ENCODE results near the gene MFSD12.
"Not testable (repeated sequence)": the region's sequence is repeated elsewhere in the genome, so short reads cannot be mapped to it uniquely, and the experiment has no call there.

The MFSD12 gene

GRCh38 chr19:3537438-3538240, 19.7 kb downstream of the MFSD12 start:
- no peak for DNase-seq (ENCODE audit: low read depth in 2 of 2, low spot score in 1 of 2)

- no peak for DNase-seq (ENCODE audit: low read depth in 2 of 2, low spot score in 1 of 2)
These were observed 20.3 kb downstream of the MFSD12 start for GRCh38 chr19:3537101-3537437.

- DNase-seq (ENCODE audit: low read depth in 2 of 2, low spot score in 1 of 2) = no peak
These were observed 20.8 kb downstream of the MFSD12 start for GRCh38 chr19:3536429-3537100.

- DNase-seq (ENCODE audit: low read depth in 2 of 2, low spot score in 1 of 2) = no peak
These were observed 21.4 kb downstream of the MFSD12 start for GRCh38 chr19:3535981-3536380.

GRCh38 chr19:3535563-3535965, 21.8 kb downstream of the MFSD12 start:
- DNase-seq (ENCODE audit: low read depth in 2 of 2, low spot score in 1 of 2) = no peak

- DNase-seq (ENCODE audit: low read depth in 2 of 2, low spot score in 1 of 2) = no peak
These were observed 22.2 kb downstream of the MFSD12 start for GRCh38 chr19:3535235-3535535.

GRCh38 chr19:3534375-3535234, 22.8 kb downstream of the MFSD12 start:
- no peak for DNase-seq (ENCODE audit: low read depth in 2 of 2, low spot score in 1 of 2)

- DNase-seq (ENCODE audit: low read depth in 2 of 2, low spot score in 1 of 2) = no peak
These were observed 23.7 kb downstream of the MFSD12 start for GRCh38 chr19:3533563-3534216.

GRCh38 chr19:3533033-3533432, 24.4 kb downstream of the MFSD12 start:
- no peak for DNase-seq (ENCODE audit: low read depth in 2 of 2, low spot score in 1 of 2)

GRCh38 chr19:3532154-3532786, 25.1 kb downstream of the MFSD12 start:
- no peak for DNase-seq (ENCODE audit: low read depth in 2 of 2, low spot score in 1 of 2)

- DNase-seq (ENCODE audit: low read depth in 2 of 2, low spot score in 1 of 2) = no peak
These were observed 25.7 kb downstream of the MFSD12 start for GRCh38 chr19:3531716-3532115.

GRCh38 chr19:3530389-3530788, 27.0 kb downstream of the MFSD12 start:
- no peak for DNase-seq (ENCODE audit: low read depth in 2 of 2, low spot score in 1 of 2)

GRCh38 chr19:3529299-3529698, 28.1 kb downstream of the MFSD12 start:
- DNase-seq (ENCODE audit: low read depth in 2 of 2, low spot score in 1 of 2) = not testable (repeated sequence)

GRCh38 chr19:3528539-3529211, 28.7 kb downstream of the MFSD12 start:
- DNase-seq (ENCODE audit: low read depth in 2 of 2, low spot score in 1 of 2) = no peak

- DNase-seq (ENCODE audit: low read depth in 2 of 2, low spot score in 1 of 2) = no peak
These were observed 29.3 kb downstream of the MFSD12 start for GRCh38 chr19:3528080-3528479.

- DNase-seq (ENCODE audit: low read depth in 2 of 2, low spot score in 1 of 2) = no peak
These were observed 30.0 kb downstream of the MFSD12 start for GRCh38 chr19:3527238-3527910.

- no peak for DNase-seq (ENCODE audit: low read depth in 2 of 2, low spot score in 1 of 2)
These were observed 30.7 kb downstream of the MFSD12 start for GRCh38 chr19:3526507-3527237.

- no peak for DNase-seq (ENCODE audit: low read depth in 2 of 2, low spot score in 1 of 2)
These were observed 32.4 kb downstream of the MFSD12 start for GRCh38 chr19:3524904-3525451.

Data from stimulated activated CD8-positive, alpha-beta memory T cell treated with anti-CD3 and anti-CD28 coated beads, Interleukin-4, amount 100 ng/mL, for 4 hours (primary cell).